ENCODE measurements around the gene EMID1. TPM values are rescaled to one million over a fixed set of nuclear protein-coding genes. Genes with fewer than 3 reads are reported as not detected.
"Not testable (repeated sequence)": the region's sequence is repeated elsewhere in the genome, so short reads cannot be mapped to it uniquely, and the experiment has no call there.

The EMID1 gene
- total RNA-seq, 1 donor: under 0.01 TPM

DNA sequence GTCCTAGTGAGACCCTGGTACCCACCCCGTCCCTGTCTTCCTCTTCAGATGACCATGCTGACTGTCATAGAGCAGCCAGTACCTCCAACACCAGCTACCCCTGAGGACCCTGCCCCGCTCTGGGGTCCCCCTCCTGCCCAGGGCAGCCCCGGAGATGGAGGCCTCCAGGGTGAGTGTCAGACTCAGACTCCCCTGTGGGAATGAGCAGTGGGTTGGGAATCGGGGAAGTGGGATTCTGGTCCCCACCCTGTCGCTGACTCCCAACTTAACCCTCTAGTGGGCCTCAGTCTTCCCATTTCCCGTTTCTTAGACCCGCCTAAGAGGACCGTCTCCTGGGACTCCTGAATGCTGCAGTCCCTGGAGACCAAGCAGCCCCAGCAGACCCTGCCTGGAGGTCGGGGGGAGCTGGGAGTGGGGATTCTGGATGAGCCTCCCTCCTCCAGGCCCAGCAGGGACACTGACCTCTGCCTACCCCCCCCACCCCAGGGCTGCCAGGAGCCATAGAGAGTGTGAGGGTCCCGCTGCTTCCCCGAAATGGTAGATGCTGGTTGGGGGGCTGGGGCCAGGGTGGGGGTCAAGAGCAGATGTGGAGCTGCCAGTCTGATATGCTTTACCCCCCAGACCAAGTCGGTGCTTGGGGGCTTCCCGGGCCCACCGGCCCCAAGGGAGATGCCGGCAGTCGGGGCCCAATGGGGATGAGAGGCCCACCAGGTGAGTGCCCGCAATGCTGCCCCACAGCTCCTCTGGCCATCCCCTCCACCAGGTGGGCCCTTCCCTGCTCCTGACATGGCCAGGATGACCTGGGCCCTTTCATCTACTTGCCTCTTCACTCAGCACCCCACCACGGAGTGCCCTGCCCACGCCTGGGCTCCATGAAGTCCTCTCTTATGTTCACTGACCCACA is 25.5 kb downstream of the EMID1 start:
- TF ChIP-seq, protein P1, sequence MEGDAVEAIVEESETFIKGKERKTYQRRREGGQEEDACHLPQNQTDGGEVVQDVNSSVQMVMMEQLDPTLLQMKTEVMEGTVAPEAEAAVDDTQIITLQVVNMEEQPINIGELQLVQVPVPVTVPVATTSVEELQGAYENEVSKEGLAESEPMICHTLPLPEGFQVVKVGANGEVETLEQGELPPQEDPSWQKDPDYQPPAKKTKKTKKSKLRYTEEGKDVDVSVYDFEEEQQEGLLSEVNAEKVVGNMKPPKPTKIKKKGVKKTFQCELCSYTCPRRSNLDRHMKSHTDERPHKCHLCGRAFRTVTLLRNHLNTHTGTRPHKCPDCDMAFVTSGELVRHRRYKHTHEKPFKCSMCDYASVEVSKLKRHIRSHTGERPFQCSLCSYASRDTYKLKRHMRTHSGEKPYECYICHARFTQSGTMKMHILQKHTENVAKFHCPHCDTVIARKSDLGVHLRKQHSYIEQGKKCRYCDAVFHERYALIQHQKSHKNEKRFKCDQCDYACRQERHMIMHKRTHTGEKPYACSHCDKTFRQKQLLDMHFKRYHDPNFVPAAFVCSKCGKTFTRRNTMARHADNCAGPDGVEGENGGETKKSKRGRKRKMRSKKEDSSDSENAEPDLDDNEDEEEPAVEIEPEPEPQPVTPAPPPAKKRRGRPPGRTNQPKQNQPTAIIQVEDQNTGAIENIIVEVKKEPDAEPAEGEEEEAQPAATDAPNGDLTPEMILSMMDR (IDR thresholded peaks at IDR 0.05; ENCODE audit: insufficient read depth, low read depth, low read length): no peak
- no peak for DNase-seq (ENCODE audit: low read depth)
- no peak overlapping the region for H3K4me3 ChIP-seq (ENCODE audit: low read depth, low read length)

DNA sequence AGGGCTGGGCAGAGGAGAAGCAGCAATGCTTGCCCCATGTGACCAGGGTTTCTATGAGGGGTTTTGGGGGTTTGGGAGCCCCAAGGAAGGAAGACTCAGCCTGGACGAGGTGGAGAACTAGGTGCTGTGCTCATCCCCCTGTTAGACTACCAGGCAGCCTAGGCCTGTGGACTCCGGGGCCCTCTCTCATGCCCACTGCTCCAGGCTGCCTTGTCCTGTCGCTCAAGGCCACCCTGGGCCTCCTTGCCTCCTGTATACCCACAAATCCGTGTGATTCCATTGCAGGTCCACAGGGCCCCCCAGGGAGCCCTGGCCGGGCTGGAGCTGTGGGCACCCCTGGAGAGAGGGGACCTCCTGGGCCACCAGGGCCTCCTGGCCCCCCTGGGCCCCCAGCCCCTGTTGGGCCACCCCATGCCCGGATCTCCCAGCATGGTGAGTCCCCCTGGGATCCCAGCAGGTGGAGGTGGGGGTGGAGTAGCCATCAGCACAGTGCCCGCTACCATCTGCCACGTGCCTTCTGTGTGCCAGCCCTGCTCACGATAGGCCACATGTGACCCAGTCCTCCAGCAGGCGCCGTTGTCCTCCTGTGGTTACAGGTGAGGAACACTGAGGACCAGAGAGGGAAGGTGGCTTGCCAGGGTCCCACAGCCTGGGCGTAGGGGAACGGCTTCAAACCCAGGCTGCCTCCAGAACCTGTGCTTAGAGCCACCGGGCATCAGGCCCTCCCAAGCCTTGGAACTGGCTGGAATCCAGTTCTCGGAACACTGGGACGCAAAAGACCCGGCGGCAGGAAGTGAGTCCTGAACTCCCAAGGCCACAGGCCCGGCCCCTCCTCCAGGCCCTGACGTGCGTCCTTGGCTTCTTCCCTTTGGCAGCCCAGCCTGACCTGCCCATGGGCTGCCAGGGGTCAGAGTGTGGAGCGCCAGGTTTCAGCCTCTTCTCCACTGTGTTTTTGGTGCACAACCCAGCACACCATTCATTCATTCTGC is 26.6 kb downstream of the EMID1 start:
- TF ChIP-seq, protein P1 (IDR thresholded peaks at IDR 0.05; ENCODE audit: insufficient read depth, low read depth, low read length): no peak
- H3K4me3 ChIP-seq (ENCODE audit: low read depth, low read length): no peak overlapping the region
- no peak for DNase-seq (ENCODE audit: low read depth)

DNA sequence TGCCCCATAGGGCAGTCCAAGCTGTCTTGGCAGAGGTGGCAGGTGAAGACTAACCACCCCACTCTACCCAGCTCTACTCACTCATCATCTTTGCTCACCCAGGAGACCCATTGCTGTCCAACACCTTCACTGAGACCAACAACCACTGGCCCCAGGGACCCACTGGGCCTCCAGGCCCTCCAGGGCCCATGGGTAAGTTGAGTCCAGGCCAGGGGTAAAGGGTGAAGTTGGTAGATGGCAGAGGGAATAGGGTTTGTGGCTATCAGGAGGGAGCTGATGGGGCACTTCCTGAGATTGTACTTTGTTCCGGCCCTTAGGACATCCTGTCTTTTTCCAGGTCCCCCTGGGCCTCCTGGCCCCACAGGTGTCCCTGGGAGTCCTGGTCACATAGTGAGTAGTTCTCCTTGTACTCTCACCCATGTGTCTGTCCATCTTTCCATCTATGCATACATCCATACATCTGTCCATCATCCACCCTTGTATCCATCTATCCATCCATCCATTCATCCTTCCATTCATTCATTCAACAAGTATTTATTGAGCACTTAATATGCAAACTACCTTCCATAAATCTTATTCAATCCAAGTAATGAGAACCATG is 27.7 kb downstream of the EMID1 start:
- TF ChIP-seq, protein P1 (IDR thresholded peaks at IDR 0.05; ENCODE audit: insufficient read depth, low read depth, low read length): no peak
- DNase-seq (ENCODE audit: low read depth): no peak
- H3K4me3 ChIP-seq (ENCODE audit: low read depth, low read length): no peak overlapping the region

DNA sequence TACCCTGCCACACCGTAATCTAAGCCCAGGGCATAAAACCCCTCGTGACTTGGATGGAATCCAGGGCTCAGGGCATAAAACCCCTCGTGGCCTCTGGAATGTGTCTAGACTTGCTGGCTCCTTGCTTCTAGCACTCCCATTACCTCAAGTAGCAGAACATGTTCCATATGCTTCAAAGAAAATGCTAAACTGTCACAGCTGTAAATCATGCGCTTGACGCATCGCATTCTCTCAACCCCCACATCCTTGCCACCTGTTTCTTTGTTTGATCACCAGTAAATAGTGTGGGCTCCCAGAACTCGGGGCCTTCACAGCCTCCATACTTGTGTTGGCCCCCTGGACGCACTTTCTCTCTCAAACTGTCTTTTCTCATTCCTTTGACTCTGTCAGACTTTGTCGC is 34.8 kb downstream of the EMID1 start:
- DNase-seq (ENCODE audit: low read depth); H3K4me3 ChIP-seq (ENCODE audit: low read depth, low read length): not testable (repeated sequence)

DNA sequence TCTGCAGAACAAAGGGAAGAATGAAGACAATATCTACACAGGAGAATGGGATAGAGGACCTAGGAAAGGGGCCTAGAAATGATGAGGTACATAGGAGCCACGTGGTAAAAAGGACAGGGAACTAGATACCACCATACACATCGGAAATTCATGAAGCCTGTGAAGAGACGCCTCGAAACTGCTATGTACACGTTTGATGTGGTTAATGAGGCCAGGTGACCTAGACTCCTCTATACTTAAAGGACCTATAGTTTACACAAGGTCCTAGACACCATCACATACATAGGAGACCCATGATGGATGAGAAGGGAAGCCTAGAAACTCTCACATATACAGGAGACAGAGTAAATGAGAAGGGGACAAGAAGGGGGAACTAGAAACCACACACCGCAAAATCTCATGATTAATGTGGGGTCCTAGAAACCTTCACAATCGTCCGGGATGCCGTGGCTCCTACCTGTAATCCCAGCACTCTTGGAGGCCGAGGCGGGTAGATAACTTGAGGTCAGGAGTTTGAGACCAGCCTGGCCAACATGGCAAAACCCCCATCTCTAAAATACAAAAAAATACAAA is 38.3 kb downstream of the EMID1 start:
- no peak overlapping the region for H3K4me3 ChIP-seq (ENCODE audit: low read depth, low read length)
- TF ChIP-seq, protein P1 (IDR thresholded peaks at IDR 0.05; ENCODE audit: insufficient read depth, low read depth, low read length): no peak
- DNase-seq (ENCODE audit: low read depth): no peak

DNA sequence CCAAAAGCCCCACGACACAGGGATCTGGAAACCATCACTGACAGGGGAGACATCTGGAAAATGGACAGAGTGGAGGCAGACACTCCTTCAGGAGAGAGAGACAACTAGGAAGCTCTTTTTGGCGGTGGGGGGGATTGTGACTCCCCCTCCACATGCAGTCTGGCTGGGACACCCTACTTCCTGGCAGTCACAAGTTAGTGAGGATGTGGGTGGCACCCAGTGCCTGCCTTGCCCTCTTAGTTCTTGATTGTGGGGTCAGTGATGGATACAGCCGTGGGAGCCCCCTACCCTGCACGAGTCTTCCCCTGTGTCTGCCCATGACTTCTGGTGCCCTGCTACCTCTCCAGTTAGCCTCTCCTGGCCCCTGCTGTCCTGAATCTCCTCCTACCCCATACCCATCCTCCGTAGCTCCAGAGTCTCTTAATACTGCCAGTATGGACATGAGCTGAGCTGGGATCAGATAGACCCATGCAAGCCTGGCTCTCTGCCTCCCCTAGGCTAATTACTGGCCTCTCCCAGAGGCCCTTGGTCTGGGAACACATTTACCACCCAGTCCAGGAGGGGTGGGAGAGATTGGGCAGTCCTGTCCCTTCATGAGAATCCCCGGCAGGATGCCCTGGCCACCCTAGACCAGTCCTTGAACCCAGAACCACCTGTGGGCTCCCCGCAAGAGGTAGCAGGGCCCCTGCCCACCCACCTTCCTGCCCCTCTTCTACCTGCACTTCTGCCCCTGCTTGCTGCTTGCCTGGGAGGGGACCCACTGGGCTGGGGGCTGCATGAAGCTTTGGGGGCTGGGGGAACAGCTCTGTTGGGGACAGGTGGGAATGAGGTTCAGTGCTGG is 39.3 kb downstream of the EMID1 start:
- TF ChIP-seq, protein P1 (IDR thresholded peaks at IDR 0.05; ENCODE audit: insufficient read depth, low read depth, low read length): no peak
- H3K4me3 ChIP-seq (ENCODE audit: low read depth, low read length): no peak overlapping the region
- no peak for DNase-seq (ENCODE audit: low read depth)

Measured in fibroblast of villous mesenchyme (primary cell).